CD4-positive, alpha-beta T cell (primary cell): Measurements from ENCODE around the gene NFIA. TPM values are rescaled to one million over a fixed set of nuclear protein-coding genes. Genes with fewer than 3 reads are reported as not detected.

Experiments
- ATAC-seq: fragments of 200-7000 bp; cut with Tn5 transposase; one replicate; pipeline ENCODE4 v1.10.0; 2022; ENCODE audit warnings: mild to moderate bottlenecking; ENCODE audit not compliant: poor library complexity
- CTCF ChIA-PET: fragments of 350-600 bp; sonication (Branson Sonifier 250); formaldehyde crosslinking; loops from one replicate; lab custom pipeline; 2021; ENCODE audit warnings: antibody characterized with exemption, inconsistent platforms; lab: Charles Lee
- POLR2A ChIA-PET: fragments of 350-600 bp; sonication (Branson Sonifier 250); formaldehyde crosslinking; loops from one replicate; lab custom pipeline; 2021; ENCODE audit warnings: antibody characterized with exemption, inconsistent platforms; lab: Charles Lee
- DNase-seq, 14 experiments: peaks; one replicate each; pipeline ENCODE4 v3.0.0-alpha.2; 2013 to 2020; ENCODE audit warnings: mixed read lengths in 2 of 14
- H3K27ac ChIP-seq, 2 donors: one replicate each; pipeline versions ENCODE4 v1.5.1 to v1.7.0; 2013; ENCODE audit warnings: low read length in 2 of 2, low read depth in 1 of 2, mild to moderate bottlenecking in 1 of 2
- H3K27me3 ChIP-seq, 2 experiments: 1 replicate in 1 of 2; 2 replicates in 1 of 2; pipeline versions ENCODE4 v1.6.1 to v1.7.0; 2013; ENCODE audit warnings: low read length in 2 of 2, control low read depth in 1 of 2, mild to moderate bottlenecking in 1 of 2, moderate library complexity in 1 of 2; ENCODE audit not compliant: insufficient read depth in 2 of 2, control insufficient read depth in 1 of 2
- H3K36me3 ChIP-seq: one replicate; pipeline ENCODE4 v1.6.1; 2013; ENCODE audit warnings: low read length, control low read depth; ENCODE audit not compliant: insufficient read depth
- H3K4me1 ChIP-seq: one replicate; pipeline ENCODE4 v1.6.1; 2013; ENCODE audit warnings: low read length, control low read depth; ENCODE audit not compliant: insufficient read depth
- H3K4me3 ChIP-seq: one replicate; pipeline ENCODE4 v1.5.1; 2013; ENCODE audit warnings: mild to moderate bottlenecking, low read length, moderate library complexity
- H3K9me3 ChIP-seq, 2 experiments: 1 replicate in 1 of 2; 2 replicates in 1 of 2; pipeline versions ENCODE4 v1.6.1 to v1.7.0; 2013; ENCODE audit warnings: low read length in 2 of 2, mild to moderate bottlenecking in 2 of 2, control low read depth in 1 of 2, moderate library complexity in 1 of 2; ENCODE audit not compliant: control insufficient read depth in 1 of 2, insufficient read depth in 1 of 2
- H3K27ac Mint-ChIP-seq: one replicate; pipeline ENCODE4 v1.8.0; 2020; ENCODE audit warnings: mixed read lengths
- H3K27me3 Mint-ChIP-seq: one replicate; pipeline ENCODE4 v1.8.0; 2021; ENCODE audit warnings: mixed read lengths
- H3K36me3 Mint-ChIP-seq: one replicate; pipeline ENCODE4 v1.8.0; 2021; ENCODE audit warnings: low read depth, mixed read lengths
- H3K4me1 Mint-ChIP-seq: one replicate; pipeline ENCODE4 v1.8.0; 2021; ENCODE audit warnings: low read depth, mixed read lengths
- H3K4me3 Mint-ChIP-seq: one replicate; pipeline ENCODE4 v1.8.0; 2020; ENCODE audit warnings: mild to moderate bottlenecking, mixed read lengths
- H3K9me3 Mint-ChIP-seq: one replicate; pipeline ENCODE4 v1.8.0; 2020; ENCODE audit warnings: mixed read lengths
- intact Hi-C, 2 experiments: fragments of 100-400 bp; cut with DNase I in 1 of 2; cut with micrococcal nuclease in 1 of 2; formaldehyde crosslinking; loops; one replicate each; pipeline versions ENCODE4 v1.15.1 to v1.9.0; 2023 to 2025; cut with DNase I, micrococcal nuclease
- total RNA-seq, 174 experiments: library from RNA in 2 of 174; stranded (reverse) in 2 of 174; gene quantifications; one replicate each; pipeline ENCODE4 v1.2.3 and lab custom pipeline; 2021 to 2026
- TF ChIP-seq, protein P1 (sequence below): fragments of 200-600 bp; IDR thresholded peaks from one replicate; pipeline ENCODE4 v1.8.0; 2022; ENCODE audit warnings: antibody characterized with exemption, mild to moderate bottlenecking

Gene NFIA
- total RNA-seq, 2 experiments from 2014 or later = 4.8 to 5.9 TPM

DNA sequence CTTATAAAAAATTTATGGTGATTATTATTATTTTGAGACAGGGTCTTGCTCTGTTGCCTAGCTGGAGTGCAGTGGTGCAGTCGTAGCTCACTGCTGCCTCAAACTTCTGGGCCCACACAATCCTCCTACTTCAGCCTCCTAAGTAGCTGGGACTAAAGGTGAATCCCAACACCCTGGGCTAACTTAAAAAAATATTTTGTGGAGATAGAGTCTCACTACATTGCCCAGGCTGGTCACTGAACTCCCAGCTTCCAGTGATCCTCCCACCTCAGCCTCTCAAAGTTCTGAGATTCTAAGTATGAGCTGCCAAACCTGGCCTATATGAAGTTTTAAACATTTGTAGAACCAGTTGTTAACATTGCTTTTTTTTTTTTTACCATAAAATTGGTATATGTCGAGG lies 18.2 kb downstream of the NFIA start:
- Mint-ChIP-seq H3K9me3 (no peaks in the 10 kb centered on the region), H3K4me1 (peaks cover 5% of the 10 kb centered on the region), H3K27ac (no peak overlapping the region), H3K36me3 (no peaks in the 10 kb centered on the region), H3K27me3 (no peaks in the 10 kb centered on the region), H3K4me3 (no peak overlapping the region)
- DNase-seq (no peak), ATAC-seq (no peak)
- TF ChIP-seq, protein P1, sequence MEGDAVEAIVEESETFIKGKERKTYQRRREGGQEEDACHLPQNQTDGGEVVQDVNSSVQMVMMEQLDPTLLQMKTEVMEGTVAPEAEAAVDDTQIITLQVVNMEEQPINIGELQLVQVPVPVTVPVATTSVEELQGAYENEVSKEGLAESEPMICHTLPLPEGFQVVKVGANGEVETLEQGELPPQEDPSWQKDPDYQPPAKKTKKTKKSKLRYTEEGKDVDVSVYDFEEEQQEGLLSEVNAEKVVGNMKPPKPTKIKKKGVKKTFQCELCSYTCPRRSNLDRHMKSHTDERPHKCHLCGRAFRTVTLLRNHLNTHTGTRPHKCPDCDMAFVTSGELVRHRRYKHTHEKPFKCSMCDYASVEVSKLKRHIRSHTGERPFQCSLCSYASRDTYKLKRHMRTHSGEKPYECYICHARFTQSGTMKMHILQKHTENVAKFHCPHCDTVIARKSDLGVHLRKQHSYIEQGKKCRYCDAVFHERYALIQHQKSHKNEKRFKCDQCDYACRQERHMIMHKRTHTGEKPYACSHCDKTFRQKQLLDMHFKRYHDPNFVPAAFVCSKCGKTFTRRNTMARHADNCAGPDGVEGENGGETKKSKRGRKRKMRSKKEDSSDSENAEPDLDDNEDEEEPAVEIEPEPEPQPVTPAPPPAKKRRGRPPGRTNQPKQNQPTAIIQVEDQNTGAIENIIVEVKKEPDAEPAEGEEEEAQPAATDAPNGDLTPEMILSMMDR = no peak
- Histone ChIP-seq H3K4me1 (no peaks in the 10 kb centered on the region), H3K36me3 (no peaks in the 10 kb centered on the region), H3K27ac (no peak overlapping the region), H3K4me3 (no peak overlapping the region), H3K9me3 (no peaks in the 10 kb centered on the region), H3K27me3 (no peaks in the 10 kb centered on the region)
- intact Hi-C loops = no loop called here
- POLR2A ChIA-PET = no interaction called here
- CTCF ChIA-PET = interaction anchor here (2.1 kb wide), 1 partner anchor 19 kb away, joined by 4 read pairs; no protein-coding TSS in a partner anchor

DNA sequence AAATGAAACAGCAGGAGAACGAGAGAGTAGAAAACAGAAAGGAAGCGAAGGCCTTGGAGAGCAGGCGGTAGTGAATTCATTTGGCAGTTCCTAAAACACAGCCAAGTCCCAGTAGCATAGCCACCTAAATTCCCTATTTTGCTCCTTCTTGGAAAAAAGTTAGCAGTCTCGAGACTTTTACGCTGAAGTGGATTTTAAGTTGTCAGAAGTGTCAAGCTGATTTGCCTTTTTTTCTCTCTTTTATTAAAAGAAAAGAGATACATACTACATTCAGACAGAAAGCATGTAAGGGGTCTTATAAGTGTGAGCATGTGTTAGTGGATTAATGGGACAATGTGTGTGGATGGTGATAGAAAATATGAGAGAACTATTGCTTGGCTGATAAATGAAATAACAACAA lies 19.2 kb downstream of the NFIA start:
- H3K4me3 ChIP-seq = no peak overlapping the region
- Mint-ChIP-seq H3K36me3 (no peaks in the 10 kb centered on the region), H3K4me3 (no peak overlapping the region), H3K4me1 (peaks cover 5% of the 10 kb centered on the region), H3K27ac (no peak overlapping the region), H3K27me3 (no peaks in the 10 kb centered on the region), H3K9me3 (no peaks in the 10 kb centered on the region)
- CTCF ChIA-PET = interaction anchor here (2.1 kb wide), 1 partner anchor 20 kb away, joined by 4 read pairs; no protein-coding TSS in a partner anchor
- POLR2A ChIA-PET = no interaction called here
- H3K27ac ChIP-seq = no peak overlapping the region
- H3K9me3 ChIP-seq = no peaks in the 10 kb centered on the region
- intact Hi-C loops = no loop called here
- no peaks in the 10 kb centered on the region for H3K36me3 ChIP-seq
- TF ChIP-seq, protein P1 = no peak
- no peak for DNase-seq
- no peak for ATAC-seq
- no peaks in the 10 kb centered on the region for H3K4me1 ChIP-seq
- H3K27me3 ChIP-seq = no peaks in the 10 kb centered on the region

DNA sequence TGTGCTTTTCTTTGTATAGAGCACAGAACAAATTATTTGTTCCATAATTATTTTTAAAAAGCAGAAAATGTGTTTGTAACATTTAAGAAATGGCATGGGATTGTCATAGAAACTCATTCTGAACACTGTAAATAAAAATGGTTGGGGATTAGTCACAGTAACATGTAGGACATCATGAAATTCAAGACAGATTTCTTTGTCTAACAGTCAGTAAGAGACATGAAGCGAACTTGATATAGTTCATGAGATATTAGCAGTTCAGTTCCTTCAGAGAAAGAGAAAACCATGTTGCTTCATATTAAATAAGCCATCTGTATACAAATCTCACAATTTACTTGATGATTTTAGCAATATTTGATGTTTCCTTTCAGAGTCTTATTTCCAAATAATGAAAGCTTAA lies 19.7 kb downstream of the NFIA start:
- CTCF ChIA-PET = interaction anchor here (0.6 kb wide), 1 partner anchor 20 kb away, joined by 3 read pairs; no protein-coding TSS in a partner anchor
- no peaks in the 10 kb centered on the region for H3K27me3 ChIP-seq
- DNase-seq (no peak), ATAC-seq (no peak)
- H3K36me3 ChIP-seq = no peaks in the 10 kb centered on the region
- H3K27ac ChIP-seq = no peak overlapping the region
- intact Hi-C loops = no loop called here
- Mint-ChIP-seq H3K27me3 (no peaks in the 10 kb centered on the region), H3K36me3 (no peaks in the 10 kb centered on the region), H3K4me1 (peaks cover 5% of the 10 kb centered on the region), H3K4me3 (no peak overlapping the region), H3K9me3 (no peaks in the 10 kb centered on the region), H3K27ac (no peak overlapping the region)
- TF ChIP-seq, protein P1 = no peak
- no peak overlapping the region for H3K4me3 ChIP-seq
- POLR2A ChIA-PET = interaction anchor here (0.6 to 1.3 kb wide), 2 partner anchors 51 to 763 kb away, joined by 3 read pairs; no protein-coding TSS in a partner anchor
- H3K4me1 ChIP-seq = no peaks in the 10 kb centered on the region
- H3K9me3 ChIP-seq = no peaks in the 10 kb centered on the region
